DOHH2 (cell line): ENCODE data around the gene ABCA2.

Experiments
- EZH2phosphoT487 ChIP-seq: fragments of 200-600 bp; sonication (generic); IDR thresholded peaks from 2 replicates; pipeline ENCODE4 v1.6.1; 2017; ENCODE audit warnings: borderline replicate concordance, mild to moderate bottlenecking, antibody characterized with exemption, low read length, moderate library complexity, mixed read lengths
- TF ChIP-seq, protein P1 (sequence below): fragments of 200-600 bp; sonication (generic); IDR thresholded peaks from one replicate; pipeline ENCODE4 v1.5.1; 2014; ENCODE audit warnings: antibody characterized with exemption, mild to moderate bottlenecking, low read depth, low read length; ENCODE audit not compliant: poor library complexity, severe bottlenecking

DNA sequence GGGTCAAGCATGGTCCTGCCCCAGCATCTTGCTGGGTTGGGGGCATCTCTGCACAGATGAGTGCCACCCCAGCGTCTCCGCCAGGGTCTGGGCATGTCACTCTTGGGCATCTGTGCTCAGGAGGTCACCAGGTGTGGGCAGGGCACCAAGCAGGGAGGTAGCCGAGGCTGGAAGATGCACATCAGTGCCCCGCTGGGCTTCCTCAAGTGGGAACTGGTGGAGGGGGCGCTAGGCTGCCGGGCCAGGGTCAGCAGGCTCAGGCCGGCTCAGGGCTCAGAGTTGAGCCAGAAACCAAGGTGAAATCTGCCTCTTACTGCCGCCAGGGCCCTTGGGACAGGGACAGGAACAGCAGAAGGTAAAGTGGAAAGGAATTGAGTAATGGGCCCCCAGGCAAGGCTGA, 7.9 kb upstream of the ABCA2 start:
- TF ChIP-seq, protein P1, sequence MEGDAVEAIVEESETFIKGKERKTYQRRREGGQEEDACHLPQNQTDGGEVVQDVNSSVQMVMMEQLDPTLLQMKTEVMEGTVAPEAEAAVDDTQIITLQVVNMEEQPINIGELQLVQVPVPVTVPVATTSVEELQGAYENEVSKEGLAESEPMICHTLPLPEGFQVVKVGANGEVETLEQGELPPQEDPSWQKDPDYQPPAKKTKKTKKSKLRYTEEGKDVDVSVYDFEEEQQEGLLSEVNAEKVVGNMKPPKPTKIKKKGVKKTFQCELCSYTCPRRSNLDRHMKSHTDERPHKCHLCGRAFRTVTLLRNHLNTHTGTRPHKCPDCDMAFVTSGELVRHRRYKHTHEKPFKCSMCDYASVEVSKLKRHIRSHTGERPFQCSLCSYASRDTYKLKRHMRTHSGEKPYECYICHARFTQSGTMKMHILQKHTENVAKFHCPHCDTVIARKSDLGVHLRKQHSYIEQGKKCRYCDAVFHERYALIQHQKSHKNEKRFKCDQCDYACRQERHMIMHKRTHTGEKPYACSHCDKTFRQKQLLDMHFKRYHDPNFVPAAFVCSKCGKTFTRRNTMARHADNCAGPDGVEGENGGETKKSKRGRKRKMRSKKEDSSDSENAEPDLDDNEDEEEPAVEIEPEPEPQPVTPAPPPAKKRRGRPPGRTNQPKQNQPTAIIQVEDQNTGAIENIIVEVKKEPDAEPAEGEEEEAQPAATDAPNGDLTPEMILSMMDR, result no peak
- TF ChIP-seq EZH2phosphoT487, result no peak
